HepG2 (cell line): Measurements from ENCODE around the gene COPZ1. TPM values are rescaled to one million over a fixed set of nuclear protein-coding genes. Genes with fewer than 3 reads are reported as not detected.

Experiments
- ARID5B ChIP-seq: IDR thresholded peaks from 2 replicates; pipeline ENCODE4 v1.4.0; 2020; ENCODE audit warnings: mild to moderate bottlenecking, missing genetic modification reagents
- ATF1 ChIP-seq: IDR thresholded peaks from 2 replicates; pipeline ENCODE4 v1.6.1; 2016; ENCODE audit warnings: mild to moderate bottlenecking, control low read depth
- ATF6 ChIP-seq: sonication (generic); formaldehyde crosslinking; conservative IDR thresholded peaks from 2 replicates; pipeline ENCODE4 v1.4.0; 2020; ENCODE audit warnings: missing genetic modification reagents
- DRAP1 ChIP-seq: IDR thresholded peaks from 2 replicates; pipeline ENCODE4 v1.6.1; 2016; ENCODE audit warnings: missing genetic modification reagents, missing compliant biosample characterization
- EP300 ChIP-seq, 3 experiments: sonication (generic) in 1 of 3; formaldehyde crosslinking in 1 of 3; IDR thresholded peaks; 2 replicates each; pipeline versions ENCODE4 v1.5.1 to v1.6.1; 2011 to 2020; ENCODE audit warnings: low read depth in 2 of 3, low read length in 2 of 3, borderline replicate concordance in 1 of 3, improper control_type of control experiment in 1 of 3, mild to moderate bottlenecking in 1 of 3, missing genetic modification reagents in 1 of 3, moderate library complexity in 1 of 3
- GFI1 ChIP-seq: sonication (generic); formaldehyde crosslinking; IDR thresholded peaks from 2 replicates; pipeline ENCODE4 v1.5.0; 2020; ENCODE audit warnings: missing genetic modification reagents, mild to moderate bottlenecking, borderline replicate concordance
- NFKB2 ChIP-seq: sonication (generic); formaldehyde crosslinking; IDR thresholded peaks from 2 replicates; pipeline ENCODE4 v1.4.0; 2020; ENCODE audit warnings: missing genetic modification reagents, borderline replicate concordance
- NPAS2 ChIP-seq: sonication (generic); formaldehyde crosslinking; IDR thresholded peaks from 2 replicates; pipeline ENCODE4 v1.8.0; 2022; ENCODE audit warnings: mild to moderate bottlenecking, missing genetic modification reagents, borderline replicate concordance
- PHF20 ChIP-seq: sonication (generic); formaldehyde crosslinking; IDR thresholded peaks from 2 replicates; pipeline ENCODE4 v1.5.0; 2020; ENCODE audit warnings: mild to moderate bottlenecking, missing genetic modification reagents
- SP4 ChIP-seq: sonication (generic); formaldehyde crosslinking; IDR thresholded peaks from 2 replicates; pipeline ENCODE4 v1.8.1; 2023; ENCODE audit warnings: mild to moderate bottlenecking, missing genetic modification reagents
- USF2 ChIP-seq, 2 experiments: sonication (generic) in 1 of 2; formaldehyde crosslinking in 1 of 2; IDR thresholded peaks; 2 replicates each; pipeline versions ENCODE4 v1.5.1 to v1.6.1; 2011 to 2020; ENCODE audit warnings: borderline replicate concordance in 1 of 2, low read depth in 1 of 2, low read length in 1 of 2, mild to moderate bottlenecking in 1 of 2, missing genetic modification reagents in 1 of 2, moderate library complexity in 1 of 2
- ZNF720 ChIP-seq: sonication (generic); formaldehyde crosslinking; IDR thresholded peaks from 2 replicates; pipeline ENCODE4 v1.4.0; 2020; ENCODE audit warnings: missing genetic modification reagents
- polyA plus RNA-seq, 8 experiments: library from polyadenylated mRNA; depleted of rRNA in 3 of 8; stranded (reverse) in 7 of 8; unstranded in 1 of 8; fragments of >200 nt; fragmentation: Illumina TruSeq in 4 of 8; extraction: Trizol in 4 of 8; gene quantifications; 2 replicates each; pipeline versions ENCODE4 v1.2.1 to v1.2.3, GENCODE V29; 2011 to 2016; ENCODE audit warnings: low read depth in 4 of 8, missing spikeins in 1 of 8, mixed read lengths in 1 of 8; ENCODE audit not compliant: insufficient read depth in 1 of 8
- total RNA-seq, 5 experiments: library from RNA; depleted of rRNA; stranded (reverse); fragments of >200 nt; fragmentation: Illumina TruSeq; extraction: Trizol; gene quantifications; 2 replicates each; pipeline ENCODE4 v1.2.3, GENCODE V29; 2016; ENCODE audit warnings: low read depth in 1 of 5
- TF ChIP-seq, protein P1 (sequence below): sonication (generic); formaldehyde crosslinking; IDR thresholded peaks from 2 replicates; pipeline ENCODE4 v1.4.0; 2020; ENCODE audit warnings: missing genetic modification reagents

COPZ1 gene
- total and polyA plus RNA-seq, 2 of the 13 experiments (the other 11 are each of a cell fraction or from before 2014, with no cell fraction given), result 125 to 184 TPM

DNA sequence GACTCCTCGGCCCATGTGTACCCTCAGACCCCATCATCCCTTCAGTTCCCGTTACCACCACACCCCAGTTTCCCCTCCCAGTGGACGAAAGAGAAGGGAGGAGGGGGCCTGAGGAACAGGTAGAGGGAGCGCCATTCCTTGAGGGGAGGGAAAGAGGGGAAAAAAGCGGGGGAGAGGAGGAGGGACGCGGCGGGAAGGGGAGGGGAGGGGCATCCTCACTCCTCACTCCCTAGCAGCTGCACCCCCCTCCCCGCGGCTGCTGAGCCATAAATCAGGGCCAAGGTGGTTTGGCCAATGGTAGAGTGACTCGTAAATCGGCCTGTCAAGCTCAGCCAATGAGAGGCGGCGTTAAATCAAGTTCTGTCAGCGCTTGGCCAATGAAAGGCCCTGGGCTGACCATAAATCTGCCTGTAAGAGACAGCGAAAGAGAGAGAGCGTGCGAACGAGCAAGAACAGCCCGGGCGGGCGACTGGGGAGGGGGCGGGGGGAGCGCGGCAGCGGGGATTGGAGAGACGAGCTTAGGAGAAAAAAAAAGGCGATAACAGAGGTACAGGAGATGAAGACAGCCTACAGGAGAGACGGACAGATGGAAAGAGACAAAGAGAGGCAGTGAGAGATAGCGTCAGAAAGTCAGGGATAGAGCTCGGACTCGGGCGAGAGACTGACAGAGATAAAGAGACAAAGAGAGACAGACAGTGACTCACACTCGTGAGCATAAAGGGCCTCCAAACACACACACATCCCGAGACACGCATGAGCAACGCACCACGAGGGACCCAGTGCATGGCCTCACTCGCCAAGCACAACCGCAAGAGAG, 34.2 kb downstream of the COPZ1 start (continued):
- TF ChIP-seq ARID5B (CRISPR knock-in tag) (peak; percentile 23; the same call in 1 of the 2 replicates), GFI1 (peak; percentile 84), EP300 (IDR thresholded peaks at IDR 0.05; ENCODE audit: low read depth in 2 of 2, low read length in 2 of 2) (peak in 1 of 2 experiments; percentile 41; a peak in 1 of 4 replicates), EP300 (CRISPR knock-in tag; IDR thresholded peaks at IDR 0.05; ENCODE audit: borderline replicate concordance) (no peak), USF2 (IDR thresholded peaks at IDR 0.05; ENCODE audit: low read depth, low read length) (no peak), USF2 (CRISPR knock-in tag; IDR thresholded peaks at IDR 0.05; ENCODE audit: borderline replicate concordance) (no peak), PHF20 (CRISPR knock-in tag) (peak; percentile 64), ZNF720 (CRISPR knock-in tag) (no peak), ATF6 (CRISPR knock-in tag) (no peak), SP4 (CRISPR knock-in tag) (no peak), NPAS2 (no peak), ATF1 (peak; percentile 85), NFKB2 (no peak), DRAP1 (CRISPR knock-in tag) (peak; percentile 55)
- TF ChIP-seq, protein P1, sequence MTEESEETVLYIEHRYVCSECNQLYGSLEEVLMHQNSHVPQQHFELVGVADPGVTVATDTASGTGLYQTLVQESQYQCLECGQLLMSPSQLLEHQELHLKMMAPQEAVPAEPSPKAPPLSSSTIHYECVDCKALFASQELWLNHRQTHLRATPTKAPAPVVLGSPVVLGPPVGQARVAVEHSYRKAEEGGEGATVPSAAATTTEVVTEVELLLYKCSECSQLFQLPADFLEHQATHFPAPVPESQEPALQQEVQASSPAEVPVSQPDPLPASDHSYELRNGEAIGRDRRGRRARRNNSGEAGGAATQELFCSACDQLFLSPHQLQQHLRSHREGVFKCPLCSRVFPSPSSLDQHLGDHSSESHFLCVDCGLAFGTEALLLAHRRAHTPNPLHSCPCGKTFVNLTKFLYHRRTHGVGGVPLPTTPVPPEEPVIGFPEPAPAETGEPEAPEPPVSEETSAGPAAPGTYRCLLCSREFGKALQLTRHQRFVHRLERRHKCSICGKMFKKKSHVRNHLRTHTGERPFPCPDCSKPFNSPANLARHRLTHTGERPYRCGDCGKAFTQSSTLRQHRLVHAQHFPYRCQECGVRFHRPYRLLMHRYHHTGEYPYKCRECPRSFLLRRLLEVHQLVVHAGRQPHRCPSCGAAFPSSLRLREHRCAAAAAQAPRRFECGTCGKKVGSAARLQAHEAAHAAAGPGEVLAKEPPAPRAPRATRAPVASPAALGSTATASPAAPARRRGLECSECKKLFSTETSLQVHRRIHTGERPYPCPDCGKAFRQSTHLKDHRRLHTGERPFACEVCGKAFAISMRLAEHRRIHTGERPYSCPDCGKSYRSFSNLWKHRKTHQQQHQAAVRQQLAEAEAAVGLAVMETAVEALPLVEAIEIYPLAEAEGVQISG (CRISPR knock-in tag), result peak; percentile 22; the same call in 1 of the 2 replicates
